ENCODE measurements around the gene PLAU.
"Not testable (repeated sequence)": the region's sequence is repeated elsewhere in the genome, so short reads cannot be mapped to it uniquely, and the experiment has no call there.

PLAU gene

GRCh38 chr10:73956476-73957359, 45.8 kb downstream of the PLAU start:
- no peak for DNase-seq

- DNase-seq: no peak
These were observed 48.7 kb downstream of the PLAU start for GRCh38 chr10:73959484-73960243.

GRCh38 chr10:73962386-73962785, 51.5 kb downstream of the PLAU start:
- DNase-seq: no peak

- DNase-seq: not testable (repeated sequence)
These were observed 52.6 kb downstream of the PLAU start for GRCh38 chr10:73963533-73963932.

GRCh38 chr10:73964743-73965142, 53.8 kb downstream of the PLAU start:
- DNase-seq: no peak

- not testable (repeated sequence) for DNase-seq
These were observed 54.4 kb downstream of the PLAU start for GRCh38 chr10:73965267-73965889.

- DNase-seq: peak; percentile 84
These were observed 55.2 kb downstream of the PLAU start for GRCh38 chr10:73965890-73966768.

GRCh38 chr10:73967022-73967429, 56.1 kb downstream of the PLAU start:
- DNase-seq: no peak

Measured in right forelimb (tissue), 1 donor.